Left ventricle myocardium superior (tissue), 1 donor: Measurements from ENCODE around the gene KL. TPM values are rescaled to one million over a fixed set of nuclear protein-coding genes. Genes with fewer than 3 reads are reported as not detected.

Experiments used
- ATAC-seq: fragments of 200-7000 bp; cut with Tn5 transposase; one replicate; pipeline ENCODE4 v1.9.1; 2020; ENCODE audit warnings: mild to moderate bottlenecking, moderate library complexity
- DNase-seq: peaks from one replicate; pipeline ENCODE4 v3.0.0-alpha.2; 2020
- intact Hi-C: fragments of 100-400 bp; cut with micrococcal nuclease; formaldehyde crosslinking; loops from one replicate; pipeline ENCODE4 v1.11.0; 2022
- total RNA-seq: library from RNA; stranded (reverse); fragmentation: NEBNext Ultra II Directional; extraction: Animal tissue kit (Norgen Biotek cat#: 25700); gene quantifications from one replicate; pipeline ENCODE4 v1.2.1, GENCODE V29; 2021
- donor health status: DM: no; HTN: yes; CAD: no; lungs with severe emphysema.

KL gene
- total RNA-seq, 1 donor from 2014 or later, result 2.1 TPM

DNA sequence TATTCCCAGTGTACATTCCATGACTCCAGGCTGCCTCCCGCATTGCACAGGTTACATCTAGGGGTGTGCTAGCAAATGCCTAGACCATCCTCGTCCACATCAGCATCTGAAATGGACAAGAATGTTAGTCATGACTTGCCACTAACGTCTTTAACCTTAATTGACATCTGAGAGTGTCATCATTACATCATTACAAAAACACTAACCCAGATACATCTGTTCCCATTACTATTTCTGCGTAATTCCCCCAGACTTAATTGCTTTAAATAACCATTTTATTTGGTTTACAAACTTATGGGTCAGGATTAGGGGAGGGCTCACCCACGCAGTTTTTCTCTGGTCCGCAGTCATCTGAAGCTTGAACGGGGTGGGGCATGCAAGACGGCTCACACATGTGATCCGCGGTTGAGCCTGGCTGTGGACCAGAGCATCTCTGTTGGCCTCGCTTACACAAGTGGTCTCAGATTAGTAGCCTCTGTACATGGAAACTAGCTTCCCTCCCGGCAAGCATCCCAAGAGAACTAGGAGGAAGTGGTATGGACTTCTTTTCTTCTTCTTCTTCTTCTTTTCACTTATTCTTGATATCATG lies 15.9 kb downstream of the KL start:
- ATAC-seq (peak; percentile 39), DNase-seq (peak; percentile 42)
- intact Hi-C loops, result no loop called here

DNA sequence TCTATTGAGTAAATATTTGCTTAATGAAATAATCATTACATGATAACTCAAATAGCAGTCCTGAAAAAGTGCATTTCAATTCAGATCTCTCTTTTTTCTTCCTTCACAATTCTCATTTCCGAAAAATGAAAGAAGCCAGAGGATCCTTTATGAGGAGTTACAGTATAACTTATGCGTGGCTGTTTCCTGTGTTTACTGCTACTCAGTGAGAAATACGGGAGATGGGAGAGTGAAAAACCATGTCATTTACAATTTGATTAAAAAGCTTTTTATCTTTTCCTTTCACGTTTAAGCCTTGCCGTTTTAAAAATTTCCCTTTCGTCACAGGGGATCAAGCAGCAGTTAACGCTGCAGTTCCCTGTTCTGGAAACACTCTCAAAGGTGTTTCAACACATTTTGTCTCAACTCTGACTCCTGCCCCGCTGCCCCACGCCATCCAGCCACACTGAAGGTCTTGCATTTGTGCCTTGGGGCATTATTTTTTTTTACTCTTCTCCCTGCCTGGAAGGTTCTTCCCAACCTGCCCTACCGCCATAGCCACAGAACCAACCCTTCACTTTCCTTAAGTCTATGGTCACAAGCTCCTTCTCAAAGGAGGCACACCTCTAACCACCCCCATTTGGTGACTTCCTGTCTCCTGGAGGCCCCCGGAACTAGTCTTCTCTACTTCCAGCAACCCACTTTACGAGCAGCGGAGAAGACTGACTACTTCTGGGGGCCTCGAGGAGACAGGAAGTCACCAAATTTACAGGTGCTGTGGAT lies 17.0 kb downstream of the KL start:
- no peak for ATAC-seq
- DNase-seq, result no peak
- intact Hi-C loops, result no loop called here

DNA sequence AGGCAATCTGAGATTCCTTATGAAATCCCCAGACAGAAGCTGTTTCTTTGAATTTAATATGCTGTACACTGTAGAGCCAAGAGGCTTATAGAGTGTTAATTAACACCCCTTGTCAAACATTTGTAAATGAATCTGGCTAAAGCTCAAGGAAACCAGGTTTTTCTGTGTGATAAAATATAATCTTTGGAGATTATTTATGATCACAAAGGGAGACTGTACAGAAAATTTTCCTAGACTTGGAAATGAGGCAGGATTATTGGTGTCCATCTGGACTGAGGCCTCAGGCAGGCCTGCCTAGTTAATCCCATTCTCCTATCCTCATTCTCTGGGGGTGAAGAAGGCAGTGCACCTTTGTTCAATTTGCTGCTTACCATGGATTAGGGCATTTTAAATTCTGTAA lies 17.8 kb downstream of the KL start:
- ATAC-seq, result no peak
- no peak for DNase-seq
- intact Hi-C loops, result no loop called here

DNA sequence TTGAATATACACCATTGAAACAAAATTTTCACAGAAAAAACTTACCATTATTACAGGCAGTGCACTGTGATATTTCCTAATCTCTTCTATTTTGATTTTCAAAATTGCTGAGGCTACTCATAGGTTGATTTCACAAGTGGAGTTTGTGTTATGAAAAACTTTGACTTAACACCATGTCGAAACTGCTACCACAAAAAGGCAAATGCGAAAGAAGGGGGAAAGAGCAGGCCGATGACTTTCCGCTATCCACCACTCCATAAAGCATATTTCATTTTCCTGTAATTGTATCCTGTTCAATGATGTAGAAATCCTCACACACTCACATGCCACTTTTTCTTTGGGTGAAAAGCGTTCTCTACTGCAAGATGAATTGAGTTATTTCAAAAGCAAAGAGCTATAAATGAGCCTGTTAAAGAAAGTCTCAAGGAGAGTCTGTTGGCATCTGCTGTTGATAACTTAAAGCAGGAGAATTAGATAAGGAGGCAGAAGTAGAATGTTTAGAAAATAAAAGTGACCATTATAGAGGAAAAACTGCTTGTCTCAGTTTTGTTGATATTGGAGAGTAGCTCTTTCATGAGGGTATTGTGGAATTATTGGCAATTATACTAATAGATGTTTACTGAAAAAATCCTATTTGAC lies 18.8 kb downstream of the KL start:
- intact Hi-C loops, result no loop called here
- no peak for DNase-seq
- no peak for ATAC-seq

DNA sequence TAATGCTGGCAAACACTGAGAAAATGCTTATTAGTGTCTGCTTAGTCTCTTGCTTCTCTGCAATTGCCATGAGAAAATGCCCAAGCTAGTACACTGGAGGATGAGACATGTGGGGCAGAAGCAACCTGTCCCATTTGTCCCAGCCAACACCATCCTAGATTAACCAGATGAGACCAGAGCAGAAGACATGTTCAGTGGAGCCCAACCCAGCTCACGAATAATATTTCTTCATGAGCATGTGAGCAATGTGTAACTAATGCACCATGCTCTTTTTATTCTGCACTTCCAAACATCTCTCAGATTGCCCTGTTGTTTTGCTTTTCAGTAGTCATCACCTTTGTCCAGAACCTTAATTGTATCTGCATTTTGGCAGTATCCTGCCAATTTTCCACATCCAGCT lies 21.4 kb downstream of the KL start:
- intact Hi-C loops, result no loop called here
- no peak for ATAC-seq
- DNase-seq, result no peak

DNA sequence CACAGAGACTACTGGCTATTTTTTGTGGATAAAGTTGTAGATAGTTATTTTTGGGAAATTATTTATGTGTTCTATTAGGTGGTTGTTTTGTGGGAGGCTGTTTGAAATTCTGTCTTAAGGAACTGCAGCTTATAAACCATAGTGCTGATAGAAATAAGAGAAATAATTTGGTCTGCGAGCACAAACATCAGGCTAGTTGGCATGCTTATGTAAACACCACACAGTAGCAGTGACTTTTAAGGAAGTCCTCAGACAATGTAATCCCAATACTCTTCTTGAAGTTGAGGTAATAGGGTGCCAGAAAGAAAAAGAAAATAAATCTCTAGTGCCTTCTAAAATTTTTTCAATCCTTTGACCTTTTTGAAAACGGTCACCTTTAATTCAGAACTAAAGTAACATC lies 23.9 kb downstream of the KL start:
- no peak for DNase-seq
- intact Hi-C loops, result no loop called here
- no peak for ATAC-seq

DNA sequence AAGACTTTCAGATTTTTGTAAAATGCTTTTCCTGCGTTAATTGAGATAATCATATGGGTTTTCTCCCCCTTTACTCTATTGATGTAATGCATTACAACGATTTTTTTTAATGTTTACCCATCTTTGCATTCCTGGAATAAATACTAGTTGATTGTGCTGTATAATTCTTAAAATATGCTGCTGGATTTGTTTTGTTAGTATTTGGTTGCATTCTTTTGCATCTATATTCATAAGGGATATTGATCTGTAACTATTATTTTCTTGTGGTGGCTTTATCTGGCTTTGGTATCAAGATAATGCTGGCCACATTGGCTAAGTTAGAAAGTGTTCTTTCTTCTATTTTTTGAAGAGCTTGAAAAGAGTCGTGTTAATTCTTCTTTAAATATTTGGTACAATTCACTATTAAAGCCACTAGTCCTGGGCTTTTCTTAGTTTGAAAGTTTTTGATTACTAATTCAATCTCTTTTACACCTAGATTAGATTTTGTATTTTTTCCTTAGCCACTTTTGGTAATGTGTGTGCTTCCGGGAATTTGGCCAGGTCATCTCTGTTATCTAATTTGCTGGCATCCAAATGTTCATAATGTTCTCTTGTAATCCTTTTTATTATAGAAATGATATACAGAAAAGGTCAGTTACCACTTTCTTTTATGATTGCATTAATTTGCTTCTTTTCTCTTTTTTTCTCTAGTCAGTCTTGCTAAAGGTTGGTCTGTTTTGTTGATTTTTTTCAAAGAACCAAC lies 29.8 kb downstream of the KL start:
- ATAC-seq (no peak), DNase-seq (no peak)
- intact Hi-C loops, result no loop called here

DNA sequence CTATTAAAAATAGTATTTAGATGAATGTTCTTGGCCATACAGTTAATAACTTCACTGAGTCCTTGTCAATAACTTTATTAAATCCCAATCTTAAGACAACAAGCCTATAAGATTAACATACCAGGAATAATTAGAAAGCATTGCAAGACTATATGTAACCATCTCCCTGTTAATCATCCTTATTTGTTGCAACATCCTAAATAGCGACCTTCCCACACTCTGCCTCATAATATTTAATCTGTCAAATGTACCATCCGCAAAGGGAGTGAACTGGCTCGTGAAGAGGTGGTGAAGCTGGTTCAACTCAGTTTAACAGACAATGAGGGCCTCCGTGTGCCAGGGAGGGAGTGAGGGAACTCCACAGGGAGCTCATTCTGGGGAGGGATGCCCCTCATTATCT lies 33.9 kb downstream of the KL start:
- DNase-seq, result no peak
- intact Hi-C loops, result no loop called here
- no peak for ATAC-seq

DNA sequence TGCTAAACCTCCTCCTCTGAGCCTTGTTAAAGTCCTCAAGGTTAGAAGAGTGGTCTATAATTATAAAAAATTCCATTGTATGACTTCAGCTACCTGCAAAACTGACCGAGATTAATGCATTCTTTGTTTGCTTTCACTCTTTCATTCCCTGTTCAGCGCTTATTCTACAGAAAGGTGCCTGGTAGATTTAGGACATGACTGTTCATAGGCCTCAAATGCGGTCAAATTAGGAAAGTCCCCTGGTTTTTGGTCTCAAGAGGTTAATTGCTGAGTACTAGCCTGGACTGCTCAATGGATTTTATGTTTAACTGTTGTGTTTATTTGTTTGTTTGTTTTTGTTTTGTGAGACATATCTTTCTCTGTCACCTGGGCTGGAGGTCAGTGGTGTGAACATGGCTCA lies 35.4 kb downstream of the KL start:
- no peak for DNase-seq
- intact Hi-C loops, result no loop called here
- ATAC-seq, result no peak

DNA sequence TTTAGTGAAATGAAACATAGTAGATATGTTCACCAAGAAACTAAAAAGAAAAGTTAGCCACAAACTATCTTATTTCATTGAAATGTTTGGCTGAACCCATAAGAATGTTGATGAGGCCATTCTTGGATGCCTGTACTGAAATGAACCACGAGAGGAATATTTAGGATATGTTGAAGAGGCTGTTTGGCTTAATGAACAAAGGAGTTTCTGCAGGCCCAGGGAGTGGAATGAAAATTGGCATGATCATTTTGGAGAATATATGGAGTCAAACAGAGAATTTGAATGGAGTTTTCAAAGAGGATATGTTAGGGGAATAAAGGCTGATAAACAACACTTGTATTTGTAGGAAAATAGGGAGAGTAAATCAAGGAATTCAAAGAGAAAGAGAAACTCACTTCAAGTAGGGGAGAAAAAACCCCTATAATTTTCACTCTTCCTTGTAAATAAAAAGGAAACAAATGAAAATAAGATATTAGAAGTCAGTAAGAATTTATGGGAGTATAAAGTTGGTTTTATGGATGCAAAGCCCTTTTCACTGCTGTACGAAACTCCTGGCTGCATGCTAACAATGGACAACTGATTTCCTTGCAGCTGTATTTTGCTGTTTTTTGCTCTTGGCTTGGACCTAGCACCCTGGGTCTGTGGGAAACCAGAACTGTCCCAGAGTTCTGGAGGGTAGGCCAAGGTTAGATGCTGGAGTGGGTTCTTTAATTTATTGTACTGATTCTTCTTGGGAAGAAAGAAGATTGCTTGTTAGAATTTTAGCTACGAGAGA lies 36.5 kb downstream of the KL start:
- ATAC-seq (peak; percentile 29), DNase-seq (no peak)
- intact Hi-C loops, result no loop called here

DNA sequence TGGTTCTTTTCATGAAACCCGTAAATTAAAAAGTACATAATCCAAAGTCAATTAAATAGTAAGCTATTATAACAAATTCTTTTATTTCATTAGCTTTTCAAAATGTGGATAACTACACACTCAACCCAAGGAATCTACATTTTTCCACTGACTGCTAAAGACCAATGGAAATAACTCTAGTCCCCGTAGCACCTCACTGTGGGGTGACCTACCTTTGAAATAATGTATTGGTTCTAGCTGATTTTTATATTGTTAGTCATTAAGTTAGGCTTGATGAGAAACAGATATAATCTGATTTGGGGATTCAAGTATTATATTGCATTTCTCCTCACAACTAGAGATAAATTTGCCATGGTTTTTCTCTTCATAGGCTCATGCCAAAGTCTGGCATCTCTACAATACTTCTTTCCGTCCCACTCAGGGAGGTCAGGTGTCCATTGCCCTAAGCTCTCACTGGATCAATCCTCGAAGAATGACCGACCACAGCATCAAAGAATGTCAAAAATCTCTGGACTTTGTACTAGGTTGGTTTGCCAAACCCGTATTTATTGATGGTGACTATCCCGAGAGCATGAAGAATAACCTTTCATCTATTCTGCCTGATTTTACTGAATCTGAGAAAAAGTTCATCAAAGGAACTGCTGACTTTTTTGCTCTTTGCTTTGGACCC lies 37.3 kb downstream of the KL start:
- no peak for DNase-seq
- intact Hi-C loops, result no loop called here
- no peak for ATAC-seq

DNA sequence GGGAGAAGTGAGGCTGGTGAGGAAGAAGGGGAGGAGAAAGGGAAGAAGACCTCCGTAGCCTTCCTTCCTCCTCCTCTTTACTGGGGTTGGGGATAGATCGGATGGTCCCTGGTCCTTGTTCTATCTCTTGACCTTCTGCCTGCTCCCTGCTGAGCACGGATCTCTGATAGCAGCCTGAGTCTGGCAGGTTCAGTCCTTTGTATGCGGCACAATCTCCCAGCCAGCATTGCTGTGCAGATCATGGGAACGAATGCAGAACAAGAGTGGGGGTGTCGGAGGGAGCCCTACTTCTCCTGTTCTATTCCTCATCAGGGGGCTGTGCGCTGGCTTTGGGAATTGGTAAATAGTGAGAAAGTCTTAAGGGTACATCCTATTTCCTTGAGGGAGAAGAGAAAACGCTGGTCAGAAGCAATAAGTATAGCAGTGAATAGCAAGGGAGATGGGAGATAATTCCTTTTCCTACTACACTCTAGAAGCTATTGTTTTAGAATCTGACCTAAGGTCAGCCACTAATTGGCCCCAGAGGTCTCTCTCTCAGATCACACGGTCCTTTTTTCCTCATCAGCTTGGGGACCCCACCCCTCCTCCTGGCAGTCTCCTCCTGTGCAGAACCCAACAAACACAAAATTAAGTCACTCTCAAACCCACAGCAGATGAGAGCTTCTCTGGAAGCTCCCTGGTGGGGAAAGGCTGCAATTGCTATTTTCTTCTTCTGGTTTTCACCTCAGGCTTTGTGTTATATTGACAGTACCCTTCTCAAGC lies 41.0 kb downstream of the KL start:
- DNase-seq (no peak), ATAC-seq (peak; percentile 77)
- intact Hi-C loops, result no loop called here

DNA sequence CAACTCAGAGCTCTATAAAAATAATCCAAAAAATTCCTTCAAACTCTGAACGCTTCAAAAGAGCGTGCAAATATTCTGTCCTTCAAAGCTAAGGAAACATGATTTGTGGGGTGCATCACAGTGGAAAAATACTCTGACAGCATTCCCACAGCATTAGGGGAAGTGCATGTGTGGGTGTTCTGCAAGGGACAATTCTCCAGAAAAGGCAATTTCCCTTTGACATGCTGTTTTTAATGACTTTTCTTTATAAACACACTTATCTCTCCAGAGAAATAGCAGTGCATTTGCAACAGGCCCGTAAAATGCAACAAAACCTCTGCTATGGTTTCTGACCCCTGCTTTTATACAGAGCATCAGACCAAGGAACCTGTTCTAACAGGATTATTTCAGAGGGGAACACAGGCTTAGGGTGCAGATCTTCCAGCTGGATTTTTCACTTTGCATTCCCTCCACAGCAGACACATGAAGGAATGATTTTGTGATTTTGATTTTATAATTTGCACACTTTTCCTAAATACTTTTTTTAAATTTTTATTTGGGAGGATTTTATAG lies 42.6 kb downstream of the KL start:
- DNase-seq (no peak), ATAC-seq (no peak)
- intact Hi-C loops, result no loop called here

DNA sequence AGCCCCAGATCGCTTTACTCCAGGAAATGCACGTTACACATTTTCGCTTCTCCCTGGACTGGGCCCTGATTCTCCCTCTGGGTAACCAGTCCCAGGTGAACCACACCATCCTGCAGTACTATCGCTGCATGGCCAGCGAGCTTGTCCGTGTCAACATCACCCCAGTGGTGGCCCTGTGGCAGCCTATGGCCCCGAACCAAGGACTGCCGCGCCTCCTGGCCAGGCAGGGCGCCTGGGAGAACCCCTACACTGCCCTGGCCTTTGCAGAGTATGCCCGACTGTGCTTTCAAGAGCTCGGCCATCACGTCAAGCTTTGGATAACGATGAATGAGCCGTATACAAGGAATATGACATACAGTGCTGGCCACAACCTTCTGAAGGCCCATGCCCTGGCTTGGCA lies 44.6 kb downstream of the KL start:
- no peak for DNase-seq
- ATAC-seq, result no peak
- intact Hi-C loops, result no loop called here

DNA sequence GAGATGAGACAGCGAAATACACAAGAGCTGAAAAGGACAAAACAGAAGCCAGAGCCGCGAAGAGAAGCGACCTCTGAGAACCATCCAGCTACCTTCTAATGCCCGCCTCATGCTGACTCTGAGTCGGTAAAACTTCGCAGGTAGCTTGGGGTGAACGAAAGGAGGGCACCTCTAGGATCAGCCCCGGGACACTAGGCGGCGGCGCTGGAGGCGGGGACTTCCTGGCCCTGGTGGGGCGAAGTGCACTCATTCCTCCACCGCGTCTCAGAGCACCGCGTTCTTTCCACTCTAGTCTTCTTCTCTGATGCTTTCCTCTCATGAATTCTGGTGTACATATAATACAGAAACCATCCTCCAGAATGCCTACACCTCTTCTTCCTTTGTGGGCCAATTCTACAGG lies 50.1 kb downstream of the KL start:
- DNase-seq, result no peak
- intact Hi-C loops, result no loop called here
- ATAC-seq, result no peak

DNA sequence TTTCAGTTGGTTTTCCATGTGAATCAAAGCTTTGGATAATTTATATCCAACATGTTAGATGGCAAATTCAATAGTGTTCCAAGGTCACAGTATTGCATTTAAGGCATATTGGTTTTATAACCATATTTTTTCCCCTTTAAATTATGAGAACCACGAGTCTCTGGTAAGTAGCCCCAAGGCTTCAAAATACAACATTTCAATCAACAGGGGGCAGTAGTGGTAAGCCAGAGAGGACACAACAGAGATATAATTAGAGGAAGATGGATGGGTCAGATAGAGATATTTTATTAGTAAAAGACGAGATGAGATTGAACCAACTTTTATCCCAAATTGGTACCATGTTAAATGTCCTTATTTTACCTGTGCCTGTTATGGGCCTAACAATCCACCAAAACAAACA lies 53.1 kb downstream of the KL start:
- intact Hi-C loops, result no loop called here
- no peak for ATAC-seq
- no peak for DNase-seq

DNA sequence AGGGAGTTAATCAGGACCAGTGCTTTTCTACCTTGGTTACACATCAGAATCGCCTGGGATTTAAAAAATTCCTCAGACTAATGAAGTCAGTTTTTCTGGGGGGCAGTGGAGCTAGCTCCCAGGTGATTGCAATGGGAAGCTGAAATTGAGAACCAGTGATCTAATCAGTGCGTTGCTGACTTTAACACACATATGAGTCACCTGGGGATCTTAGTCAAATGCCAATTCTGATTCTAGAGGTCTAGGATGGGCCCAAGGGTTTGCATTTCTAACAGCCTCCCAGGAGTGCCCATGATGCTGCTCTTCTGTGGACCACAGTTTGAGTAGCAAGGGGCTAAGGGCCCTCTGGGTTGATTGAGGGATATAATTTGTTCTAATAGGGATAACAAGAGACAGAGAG lies 54.5 kb downstream of the KL start:
- intact Hi-C loops, result no loop called here
- DNase-seq (no peak), ATAC-seq (no peak)

DNA sequence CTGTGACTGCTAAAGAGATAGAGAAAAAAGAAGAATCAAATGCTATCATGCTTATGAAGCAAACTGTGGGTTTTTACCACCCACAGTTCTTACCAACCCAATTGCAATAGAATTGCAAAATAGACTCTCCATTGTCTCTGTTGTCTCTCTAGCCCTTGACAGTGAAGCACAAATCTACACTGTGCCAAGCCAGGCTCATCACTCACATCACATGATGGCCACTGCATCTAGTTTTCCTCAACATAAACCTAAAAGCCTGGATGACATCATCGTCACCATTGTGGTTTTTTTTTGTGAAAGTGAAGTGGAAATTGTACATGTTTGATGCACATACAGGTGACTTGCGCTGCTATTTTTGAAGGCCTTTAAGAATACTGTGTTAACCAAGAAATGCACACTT lies 56.1 kb downstream of the KL start:
- ATAC-seq (no peak), DNase-seq (no peak)
- intact Hi-C loops, result no loop called here
